Measurements from ENCODE around the gene ANKRD33B. TPM values are rescaled to one million over a fixed set of nuclear protein-coding genes. Genes with fewer than 3 reads are reported as not detected.
A peak's percentile ranks its signal among the peaks of the same experiment; 100 is the strongest.

The ANKRD33B gene
- total and polyA plus RNA-seq, 2 of the 13 experiments (the other 11 are each of a cell fraction or from before 2014, with no cell fraction given): 0.02 TPM; not detected in 1

DNA sequence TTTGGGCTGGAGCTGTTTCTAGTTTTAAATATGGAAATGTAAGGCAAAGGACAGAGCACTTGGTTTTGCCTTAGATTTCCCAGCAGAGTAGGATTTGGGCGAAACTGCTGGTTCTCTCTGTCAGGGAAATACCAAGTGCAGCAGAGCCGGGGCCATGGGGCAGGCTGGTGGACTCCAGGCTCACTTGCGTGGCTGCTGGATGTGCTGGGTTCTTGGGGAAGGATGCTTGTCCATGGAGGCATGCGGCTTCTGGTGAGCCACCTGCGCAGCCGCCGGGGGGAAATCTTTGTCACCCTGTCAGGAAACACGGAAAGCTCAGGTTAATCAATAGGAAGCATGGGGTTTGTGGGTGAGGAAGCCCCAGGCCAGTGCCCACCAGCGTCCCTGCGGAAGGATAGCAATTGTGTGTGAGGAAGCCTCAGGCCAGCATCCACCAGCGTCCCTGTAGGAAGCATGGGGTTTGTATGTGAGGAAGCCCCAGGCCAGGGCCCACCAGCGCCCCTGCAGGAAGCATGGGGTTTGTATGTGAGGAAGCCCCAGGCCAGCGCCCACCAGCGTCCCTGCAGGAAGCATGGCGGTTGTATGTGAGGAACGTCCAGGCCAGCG lies 117.1 kb downstream of the ANKRD33B start (continued):
- TF ChIP-seq HNRNPK (IDR thresholded peaks at IDR 0.05; ENCODE audit: low read depth, low read length, poor library complexity, severe bottlenecking): no peak
- TF ChIP-seq, protein P1, sequence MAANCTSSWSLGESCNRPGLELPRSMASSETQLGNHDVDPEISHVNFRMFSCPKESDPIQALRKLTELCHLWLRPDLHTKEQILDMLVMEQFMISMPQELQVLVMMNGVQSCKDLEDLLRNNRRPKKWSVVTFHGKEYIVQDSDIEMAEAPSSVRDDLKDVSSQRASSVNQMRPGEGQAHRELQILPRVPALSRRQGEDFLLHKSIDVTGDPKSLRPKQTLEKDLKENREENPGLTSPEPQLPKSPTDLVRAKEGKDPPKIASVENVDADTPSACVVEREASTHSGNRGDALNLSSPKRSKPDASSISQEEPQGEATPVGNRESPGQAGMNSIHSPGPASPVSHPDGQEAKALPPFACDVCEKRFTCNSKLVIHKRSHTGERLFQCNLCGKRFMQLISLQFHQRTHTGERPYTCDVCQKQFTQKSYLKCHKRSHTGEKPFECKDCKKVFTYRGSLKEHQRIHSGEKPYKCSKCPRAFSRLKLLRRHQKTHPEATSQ (CRISPR knock-in tag; IDR thresholded peaks at IDR 0.05; ENCODE audit: borderline replicate concordance): no peak

DNA sequence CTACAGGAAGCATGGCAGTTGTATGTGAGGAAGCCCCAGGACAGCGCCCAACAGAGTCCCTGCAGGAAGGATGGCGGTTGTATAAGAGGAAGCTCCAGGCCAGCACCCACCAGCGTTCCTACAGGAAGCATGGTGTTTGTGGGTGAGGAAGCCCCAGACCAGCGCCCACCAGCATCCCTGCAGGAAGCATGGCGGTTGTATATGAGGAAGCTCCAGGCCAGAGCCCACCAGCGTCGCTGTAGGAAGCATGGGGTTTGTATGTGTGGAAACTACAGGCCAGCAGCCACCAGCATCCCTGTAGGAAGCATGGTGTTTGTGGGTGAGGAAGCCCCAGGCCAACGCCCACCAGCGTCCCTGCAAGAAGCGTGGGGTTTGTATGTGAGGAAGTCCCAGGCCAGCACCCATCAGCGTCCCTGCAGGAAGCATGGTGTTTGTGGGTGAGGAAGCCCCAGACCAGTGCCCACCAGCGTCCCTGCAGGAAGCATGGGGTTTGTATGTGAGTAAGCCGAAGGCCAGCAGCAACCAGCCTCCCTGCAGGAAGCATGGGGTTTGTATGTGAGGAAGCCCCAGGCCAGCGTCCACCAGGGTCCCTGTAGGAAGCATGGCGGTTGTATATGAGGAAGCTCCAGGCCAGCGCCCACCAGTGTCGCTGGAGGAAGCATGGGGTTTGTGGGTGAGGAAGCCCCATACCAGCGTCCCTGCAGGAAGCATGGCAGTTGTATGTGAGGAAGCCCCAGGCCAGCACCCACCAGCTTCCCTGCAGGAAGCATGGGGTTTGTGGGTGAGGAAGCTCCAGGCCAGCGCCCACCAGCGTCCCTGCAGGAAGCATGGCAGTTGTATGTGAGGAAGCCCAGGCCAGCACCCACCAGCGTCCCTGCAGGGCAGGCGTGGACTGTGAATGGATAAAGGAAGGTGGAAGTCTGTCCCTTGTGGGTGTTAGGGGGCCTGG lies 118.1 kb downstream of the ANKRD33B start:
- 0 out of 2 replicates have a peak, but pooled peaks cover 3% of the 10 kb centered on the region for H4K20me1 ChIP-seq (ENCODE audit: insufficient read depth, low read length)
- DNase-seq (ENCODE audit: low spot score) (no peak), FAIRE-seq (no peak), ATAC-seq (no peak)
- no peaks in the 10 kb centered on the region for H3K4me1 ChIP-seq (ENCODE audit: insufficient read depth, low read length)
- BruUV-seq (replicated peaks): no TSS peak
- peaks cover 36 to 59% of the 10 kb centered on the region in 2 experiments for H3K36me3 ChIP-seq (replicated peaks in 1 of 2; ENCODE audit: control insufficient read depth in 1 of 2, insufficient read depth in 2 of 2, low read length in 2 of 2)
- no peaks in the 10 kb centered on the region for H3K27me3 ChIP-seq (ENCODE audit: control insufficient read depth in 1 of 2, insufficient read depth in 2 of 2, low read length in 2 of 2)
- TF ChIP-seq RBM22 (optimal IDR thresholded peaks at IDR 0.05; ENCODE audit: low read length) (peak; percentile 43), NFRKB (IDR thresholded peaks at IDR 0.05) (no peak)
- no peak overlapping the region for H3K27ac ChIP-seq (ENCODE audit: extremely low read length, insufficient read depth, low read length)
- intact Hi-C loops (cut with micrococcal nuclease; ENCODE audit: unreplicated experiment) (no loop called here), in situ Hi-C loops (cut with HindIII; ENCODE audit: extremely low pct_ligation_motif_present, low pct_unique_long_range_greater_than_20kb) (no loop called here)
- H2AFZ ChIP-seq (ENCODE audit: low read length): no peak overlapping the region
- H3K9ac ChIP-seq (ENCODE audit: insufficient read depth, low read depth, low read length): no peak overlapping the region
- H3K79me2 ChIP-seq (ENCODE audit: insufficient read depth, low read length): no peaks in the 10 kb centered on the region
- no peaks in the 10 kb centered on the region for H3K9me3 ChIP-seq (ENCODE audit: low read length)
- CTCF ChIA-PET (ENCODE audit: low intra/inter-chr PET ratio, low total read pairs): no interaction called here
- POLR2A ChIA-PET: no interaction called here
- WGBS (ENCODE audit: low lambda C conversion rate): 98% methylated on average over 15 of the region's 22 CpGs
- no peak overlapping the region for H3K4me2 ChIP-seq (ENCODE audit: low read depth, low read length)
- no peak overlapping the region for H3K4me3 ChIP-seq (replicated peaks in 1 of 3; ENCODE audit: insufficient read depth in 1 of 3, low read depth in 2 of 3, low read length in 3 of 3)
